Measurements from ENCODE around the gene FFAR2.
A peak's percentile ranks its signal among the peaks of the same experiment; 100 is the strongest.

GRCh38 chr19:35495107-35496064 lies 47.3 kb downstream of the FFAR2 start:
- TF ChIP-seq POLR2A (IDR thresholded peaks at IDR 0.05): no peak
- peak; percentile 67 to 92 (median 78) for TF ChIP-seq CTCF (IDR thresholded peaks at IDR 0.05)
